OCI-LY3 (cell line): ENCODE data around the gene PPHLN1.

Source experiments
- EZH2phosphoT487 ChIP-seq: fragments of 200-600 bp; shearing (Covaris generic); IDR thresholded peaks from 2 replicates; pipeline ENCODE4 v1.6.1; 2018; ENCODE audit warnings: antibody characterized with exemption, mixed run types, low read depth
- TF ChIP-seq, protein P1 (sequence below): fragments of 200-600, 300-600 bp; sonication (generic); IDR thresholded peaks from 2 replicates; pipeline ENCODE4 v1.5.1; 2014; ENCODE audit warnings: antibody characterized with exemption, low read length, low read depth

DNA sequence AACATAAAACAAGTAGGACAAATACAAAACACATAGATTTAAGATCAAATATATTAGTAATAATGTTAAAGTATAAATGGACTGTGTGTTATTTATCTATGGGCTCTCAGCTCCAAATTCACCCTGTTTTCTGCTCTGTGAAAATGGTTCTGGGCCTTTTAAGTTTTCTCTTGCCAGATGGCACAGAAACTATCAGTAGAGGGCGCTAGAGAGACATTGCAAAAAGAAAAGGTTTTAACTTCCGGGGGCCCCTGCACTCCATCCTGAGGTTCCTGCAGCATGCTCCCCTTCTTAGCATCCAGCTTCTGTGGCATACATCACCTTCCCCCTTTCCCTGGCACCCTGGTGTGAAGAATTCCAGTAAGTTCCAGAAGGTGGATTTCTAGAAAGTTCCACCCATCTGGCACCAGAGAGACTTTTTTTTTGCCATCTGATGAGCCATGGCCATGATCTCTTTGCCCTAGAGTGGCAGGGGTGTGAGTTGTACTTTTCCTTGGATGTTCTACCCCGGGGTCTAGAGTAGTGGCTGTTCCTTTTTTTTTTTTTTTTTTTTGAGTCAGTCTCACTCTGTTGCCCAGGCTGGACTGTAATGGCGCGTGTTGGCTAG, 29.4 kb upstream of the PPHLN1 start:
- TF ChIP-seq, protein P1, sequence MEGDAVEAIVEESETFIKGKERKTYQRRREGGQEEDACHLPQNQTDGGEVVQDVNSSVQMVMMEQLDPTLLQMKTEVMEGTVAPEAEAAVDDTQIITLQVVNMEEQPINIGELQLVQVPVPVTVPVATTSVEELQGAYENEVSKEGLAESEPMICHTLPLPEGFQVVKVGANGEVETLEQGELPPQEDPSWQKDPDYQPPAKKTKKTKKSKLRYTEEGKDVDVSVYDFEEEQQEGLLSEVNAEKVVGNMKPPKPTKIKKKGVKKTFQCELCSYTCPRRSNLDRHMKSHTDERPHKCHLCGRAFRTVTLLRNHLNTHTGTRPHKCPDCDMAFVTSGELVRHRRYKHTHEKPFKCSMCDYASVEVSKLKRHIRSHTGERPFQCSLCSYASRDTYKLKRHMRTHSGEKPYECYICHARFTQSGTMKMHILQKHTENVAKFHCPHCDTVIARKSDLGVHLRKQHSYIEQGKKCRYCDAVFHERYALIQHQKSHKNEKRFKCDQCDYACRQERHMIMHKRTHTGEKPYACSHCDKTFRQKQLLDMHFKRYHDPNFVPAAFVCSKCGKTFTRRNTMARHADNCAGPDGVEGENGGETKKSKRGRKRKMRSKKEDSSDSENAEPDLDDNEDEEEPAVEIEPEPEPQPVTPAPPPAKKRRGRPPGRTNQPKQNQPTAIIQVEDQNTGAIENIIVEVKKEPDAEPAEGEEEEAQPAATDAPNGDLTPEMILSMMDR: peak; percentile 56
- TF ChIP-seq EZH2phosphoT487: no peak
